Astrocyte of the cerebellum (primary cell): ENCODE measurements around the gene ABCA6.

Experiments
- DNase-seq: peaks from one replicate; pipeline ENCODE4 v3.0.0-alpha.2; 2011; ENCODE audit warnings: low read depth
- H3K4me3 ChIP-seq: 2 replicates; pipeline ENCODE4 v1.5.1; 2011; ENCODE audit warnings: mild to moderate bottlenecking, low read depth, low read length, moderate library complexity
- CTCF ChIP-seq: IDR thresholded peaks from 2 replicates; pipeline ENCODE4 v1.5.1; 2012; ENCODE audit warnings: low read length, low read depth, moderate library complexity, mild to moderate bottlenecking; ENCODE audit errors: missing control alignments
- in situ Hi-C: cut with HindIII; loops from 2 replicates; pipeline ENCODE4 v1.10.0; 2017; ENCODE audit warnings: low sequenced_read_pairs

The ABCA6 gene

GRCh38 chr17:69159418-69159817 lies 17.7 kb upstream of the ABCA6 start:
- H3K4me3 ChIP-seq, result no peak overlapping the region
- in situ Hi-C loops, result no loop called here
- no peak for TF ChIP-seq CTCF
- DNase-seq, result no peak

GRCh38 chr17:69154267-69154666 lies 12.6 kb upstream of the ABCA6 start:
- TF ChIP-seq CTCF, result no peak
- in situ Hi-C loops, result no loop called here
- H3K4me3 ChIP-seq, result no peak overlapping the region
- DNase-seq, result no peak

GRCh38 chr17:69150333-69150732 lies 8.6 kb upstream of the ABCA6 start:
- H3K4me3 ChIP-seq, result no peak overlapping the region
- DNase-seq, result no peak
- TF ChIP-seq CTCF, result no peak
- in situ Hi-C loops, result no loop called here

GRCh38 chr17:69147460-69147859 lies 5.8 kb upstream of the ABCA6 start:
- no peak for DNase-seq
- H3K4me3 ChIP-seq, result no peak overlapping the region
- no peak for TF ChIP-seq CTCF
- in situ Hi-C loops, result no loop called here

GRCh38 chr17:69144331-69145255 lies 2.9 kb upstream of the ABCA6 start:
- no peak overlapping the region for H3K4me3 ChIP-seq
- DNase-seq, result no peak
- TF ChIP-seq CTCF, result no peak
- in situ Hi-C loops, result no loop called here

GRCh38 chr17:69143683-69144231 lies 2.1 kb upstream of the ABCA6 start:
- H3K4me3 ChIP-seq, result no peak overlapping the region
- no peak for TF ChIP-seq CTCF
- no peak for DNase-seq
- in situ Hi-C loops, result no loop called here
